HuH-7 (cell line): ENCODE data around the gene NLRP9.

Experiments
- DNase-seq: peaks from one replicate; pipeline ENCODE4 v3.0.0; 2011; ENCODE audit warnings: low spot score

NLRP9 gene

DNA sequence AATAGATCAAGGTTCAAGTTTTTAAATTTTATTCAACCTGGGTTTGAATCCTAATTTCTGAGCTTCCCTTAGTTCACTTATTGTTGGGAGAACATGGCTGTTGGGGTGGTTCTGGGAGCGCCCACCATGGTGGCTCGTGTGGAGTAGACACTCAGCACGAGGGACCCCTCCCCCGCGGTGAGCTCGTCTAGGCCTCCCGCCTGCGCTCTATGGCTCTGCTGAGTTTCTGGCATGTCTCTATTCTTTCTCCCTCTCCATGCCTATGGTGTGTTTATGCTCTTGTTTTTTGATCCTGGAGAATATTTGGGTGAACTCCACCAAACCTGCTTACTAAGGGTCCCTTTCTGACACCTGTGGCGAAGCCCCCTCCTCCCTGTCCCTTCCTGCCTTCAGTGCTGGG is 64.7 kb downstream of the NLRP9 start:
- DNase-seq: no peak

DNA sequence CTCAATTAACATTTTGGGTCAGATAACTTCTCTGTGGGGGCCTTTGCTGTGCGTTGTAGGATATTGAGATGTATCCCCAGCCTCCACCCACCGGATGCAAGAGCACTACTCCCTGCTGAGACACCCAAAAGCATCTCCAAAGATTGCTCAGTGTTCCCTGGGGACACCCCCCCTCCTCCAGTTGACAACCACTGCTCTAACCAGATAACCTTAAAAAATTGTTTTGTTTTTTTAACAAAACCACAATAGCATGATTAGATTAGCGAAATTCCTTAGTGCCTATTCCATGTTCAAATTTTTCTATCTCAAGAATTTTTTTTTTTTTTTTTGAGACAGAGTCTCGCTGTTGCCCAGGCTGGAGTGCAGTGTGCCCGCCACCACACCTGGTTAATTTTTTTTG is 65.8 kb downstream of the NLRP9 start:
- DNase-seq: no peak

GRCh38 chr19:55671054-55671378 is 67.2 kb downstream of the NLRP9 start:
- DNase-seq: no peak

- no peak for DNase-seq
These were observed 67.7 kb downstream of the NLRP9 start for GRCh38 chr19:55670280-55671053.

DNA sequence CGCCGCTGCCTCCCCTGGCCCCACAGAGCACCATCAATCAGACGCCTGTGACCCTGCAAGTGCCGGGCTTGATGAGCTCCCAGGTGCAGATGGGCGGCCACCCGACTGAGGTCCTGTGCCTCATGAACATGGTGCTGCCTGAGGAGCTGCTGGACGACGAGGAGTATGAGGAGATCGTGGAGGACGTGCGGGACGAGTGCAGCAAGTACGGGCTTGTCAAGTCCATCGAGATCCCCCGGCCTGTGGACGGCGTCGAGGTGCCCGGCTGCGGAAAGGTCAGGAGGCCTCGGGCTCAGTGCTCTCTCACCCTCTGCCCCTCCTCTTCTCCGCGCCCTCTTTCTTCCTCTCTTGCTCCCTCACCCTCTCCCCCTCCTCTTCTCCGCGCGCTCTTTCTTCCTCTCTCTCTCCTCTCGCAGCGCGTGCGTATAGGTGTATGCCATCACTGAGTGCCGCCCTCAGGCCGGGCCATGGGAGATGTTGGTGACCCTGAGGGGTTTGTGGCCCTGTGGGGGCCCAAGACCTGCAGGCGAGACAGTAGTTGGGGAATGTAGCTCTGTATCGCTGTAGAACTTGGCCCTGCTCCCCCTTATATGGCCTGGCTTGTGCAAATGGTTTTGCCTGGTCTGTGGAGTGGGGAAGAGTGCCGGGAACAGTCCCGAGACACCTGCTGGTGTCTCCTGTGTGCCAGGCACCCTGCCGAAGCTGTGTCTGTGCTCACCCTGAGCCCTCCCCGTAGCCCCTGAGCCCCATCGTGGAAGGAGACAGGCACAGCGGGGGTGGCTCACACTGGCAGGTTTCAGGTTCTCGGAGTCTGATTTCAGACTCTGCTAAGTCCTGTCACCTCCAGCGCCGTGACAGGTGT is 68.6 kb downstream of the NLRP9 start:
- no peak for DNase-seq

- no peak for DNase-seq
These were observed 69.4 kb downstream of the NLRP9 start for GRCh38 chr19:55668603-55669348.

- no peak for DNase-seq
These were observed 70.2 kb downstream of the NLRP9 start for GRCh38 chr19:55667958-55668357.

DNA sequence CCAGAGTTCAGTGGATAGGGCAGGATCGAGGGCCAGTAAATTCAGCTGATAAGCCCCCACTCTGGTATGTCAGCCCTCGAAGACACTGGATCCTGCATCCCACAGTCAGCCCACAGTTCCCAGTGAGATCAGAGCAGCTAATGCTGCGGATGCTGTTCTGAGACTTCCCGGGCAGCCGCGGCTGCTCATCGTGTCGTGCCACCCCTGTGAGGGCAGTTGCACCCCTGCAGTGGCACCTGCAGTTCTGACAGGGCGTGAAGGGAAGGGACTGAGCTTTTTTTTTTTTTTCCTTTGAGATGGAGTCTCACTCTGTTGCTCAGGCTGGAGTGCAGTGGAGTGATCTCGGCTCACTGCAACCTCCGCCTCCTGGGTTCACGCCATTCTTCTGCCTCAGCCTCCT is 70.7 kb downstream of the NLRP9 start:
- DNase-seq: no peak

GRCh38 chr19:55667006-55667381 is 71.2 kb downstream of the NLRP9 start:
- no peak for DNase-seq

DNA sequence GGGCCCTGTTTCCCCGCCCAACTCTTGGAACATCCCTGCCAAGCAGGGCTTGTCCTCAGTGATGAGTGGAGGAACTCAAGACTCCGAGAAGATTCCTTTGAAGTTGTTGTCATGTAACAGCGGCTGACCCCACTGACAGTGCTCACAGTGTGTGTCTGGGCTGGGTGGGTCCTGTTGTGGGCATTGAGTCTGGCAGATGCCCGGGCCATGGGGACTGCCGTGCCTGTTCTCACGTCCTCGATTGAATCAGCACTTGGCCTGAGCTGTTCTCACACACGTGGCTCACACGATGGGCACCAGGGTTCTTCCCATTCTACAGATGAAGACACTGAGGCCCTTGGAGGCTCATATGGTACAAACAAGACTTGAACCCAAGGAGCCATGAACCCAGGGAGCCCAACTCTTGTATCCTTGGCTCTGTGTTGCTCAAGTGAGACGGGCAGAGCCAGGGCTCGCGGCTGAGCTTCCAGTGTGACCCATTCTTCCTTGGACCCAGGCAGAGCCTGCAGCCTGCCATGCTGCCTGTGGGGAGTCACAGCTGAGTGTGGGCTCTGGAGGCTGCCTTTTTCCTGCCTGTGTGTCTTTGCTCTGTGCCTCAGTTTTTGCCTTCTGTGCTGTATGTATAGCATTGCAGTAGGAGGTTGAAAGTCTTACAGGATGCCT is 71.7 kb downstream of the NLRP9 start:
- DNase-seq: no peak

DNA sequence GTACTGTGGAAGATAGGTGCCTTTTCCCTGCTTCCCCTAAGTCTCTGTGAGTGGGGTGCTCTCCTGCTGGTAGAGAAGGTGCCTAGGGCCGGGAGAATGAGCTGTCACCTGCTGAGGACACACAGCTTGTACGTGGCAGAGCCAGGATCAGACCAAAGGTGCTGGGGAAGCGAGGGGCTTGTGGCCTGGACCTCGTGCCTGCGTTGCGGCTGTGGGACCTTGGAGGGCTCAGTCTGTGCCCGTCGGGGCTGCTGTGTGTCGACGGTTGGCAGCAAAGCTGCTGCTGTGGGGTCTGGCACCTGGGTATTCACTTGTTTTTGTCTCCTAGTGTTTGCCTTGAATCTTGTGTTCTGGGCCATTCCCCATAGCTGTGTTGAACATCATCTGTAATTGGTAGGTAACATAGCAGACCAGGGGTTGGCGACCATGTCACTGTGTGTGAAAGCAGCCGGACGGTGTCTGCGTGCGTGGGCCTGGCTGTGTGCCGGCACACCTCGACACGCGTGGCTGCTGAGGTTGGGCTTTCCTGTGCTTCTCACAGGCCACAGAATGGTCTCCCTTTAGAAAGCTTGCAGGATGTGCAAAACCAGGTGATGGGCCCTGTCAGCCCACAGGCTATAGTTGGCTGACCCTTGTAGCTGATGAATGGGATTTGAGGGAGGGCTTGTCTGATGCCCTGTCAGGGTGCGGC is 74.2 kb downstream of the NLRP9 start:
- no peak for DNase-seq

GRCh38 chr19:55661826-55662225 is 76.4 kb downstream of the NLRP9 start:
- DNase-seq: no peak

GRCh38 chr19:55660991-55661390 is 77.2 kb downstream of the NLRP9 start:
- DNase-seq: no peak

DNA sequence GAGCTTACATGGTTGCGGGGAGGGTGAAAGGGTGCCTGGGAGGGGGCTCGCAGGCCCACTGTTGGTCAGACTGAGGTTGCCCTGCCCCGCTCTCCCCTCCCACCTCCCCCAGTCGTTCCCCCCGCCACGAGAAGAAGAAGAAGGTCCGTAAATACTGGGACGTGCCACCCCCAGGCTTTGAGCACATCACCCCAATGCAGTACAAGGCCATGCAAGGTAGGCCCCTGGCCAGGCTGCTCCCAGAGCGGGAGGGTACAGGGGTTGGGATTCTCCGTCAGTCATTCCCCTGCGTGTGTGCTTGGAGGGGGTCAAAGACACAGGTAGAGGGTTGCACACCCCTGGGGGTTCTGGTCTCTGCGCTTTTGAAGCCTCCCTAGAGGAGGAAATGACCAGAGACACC is 77.8 kb downstream of the NLRP9 start:
- DNase-seq: no peak

DNA sequence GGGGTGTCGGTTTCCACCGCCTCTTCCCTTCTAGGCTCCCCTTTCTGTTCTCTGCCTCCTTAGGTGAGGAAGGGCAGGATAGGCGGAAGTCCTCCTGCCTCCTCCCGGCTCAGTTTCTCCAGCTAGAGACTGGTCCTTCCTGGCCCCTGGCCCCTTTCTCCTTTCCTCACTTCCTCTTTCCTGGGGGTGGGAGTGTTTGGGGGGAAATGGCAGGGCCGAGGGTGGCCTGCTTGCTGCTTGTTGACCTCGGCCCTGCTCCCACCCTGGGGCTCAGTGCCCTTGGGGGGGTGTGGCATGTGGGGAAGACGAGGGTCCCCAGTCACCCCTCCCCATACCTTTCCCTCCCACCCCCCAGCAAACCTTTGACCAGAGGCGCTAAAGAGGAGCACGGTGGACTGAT is 78.4 kb downstream of the NLRP9 start:
- no peak for DNase-seq

GRCh38 chr19:55658846-55659459 is 79.2 kb downstream of the NLRP9 start:
- no peak for DNase-seq
